Measurements from ENCODE around the gene TRAPPC11. TPM values are rescaled to one million over a fixed set of nuclear protein-coding genes. Genes with fewer than 3 reads are reported as not detected.

Gene TRAPPC11
- total and polyA plus RNA-seq, 2 of the 13 experiments (the other 11 are each of a cell fraction or from before 2014, with no cell fraction given): 18.0 to 23.2 TPM

DNA sequence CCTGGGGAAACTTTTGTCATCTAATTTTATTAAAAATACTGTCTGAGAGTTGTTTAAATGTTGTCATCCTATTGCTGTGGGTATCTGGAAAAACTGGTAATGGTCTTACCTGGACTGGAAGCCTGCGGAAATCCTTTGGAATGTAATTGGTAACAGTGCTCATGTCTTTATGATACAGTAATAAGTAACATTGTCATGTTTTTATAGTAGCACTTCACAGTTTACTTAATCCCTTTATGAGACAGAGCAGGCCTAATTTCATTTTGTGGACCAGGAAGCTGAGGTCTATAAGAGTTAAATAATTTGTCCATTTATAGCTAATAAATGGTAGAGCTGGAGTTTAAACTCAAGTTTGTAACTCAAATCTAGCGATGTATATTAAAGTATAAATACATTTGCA, 88.3 kb downstream of the TRAPPC11 start (continued):
- TF ChIP-seq, protein P1, sequence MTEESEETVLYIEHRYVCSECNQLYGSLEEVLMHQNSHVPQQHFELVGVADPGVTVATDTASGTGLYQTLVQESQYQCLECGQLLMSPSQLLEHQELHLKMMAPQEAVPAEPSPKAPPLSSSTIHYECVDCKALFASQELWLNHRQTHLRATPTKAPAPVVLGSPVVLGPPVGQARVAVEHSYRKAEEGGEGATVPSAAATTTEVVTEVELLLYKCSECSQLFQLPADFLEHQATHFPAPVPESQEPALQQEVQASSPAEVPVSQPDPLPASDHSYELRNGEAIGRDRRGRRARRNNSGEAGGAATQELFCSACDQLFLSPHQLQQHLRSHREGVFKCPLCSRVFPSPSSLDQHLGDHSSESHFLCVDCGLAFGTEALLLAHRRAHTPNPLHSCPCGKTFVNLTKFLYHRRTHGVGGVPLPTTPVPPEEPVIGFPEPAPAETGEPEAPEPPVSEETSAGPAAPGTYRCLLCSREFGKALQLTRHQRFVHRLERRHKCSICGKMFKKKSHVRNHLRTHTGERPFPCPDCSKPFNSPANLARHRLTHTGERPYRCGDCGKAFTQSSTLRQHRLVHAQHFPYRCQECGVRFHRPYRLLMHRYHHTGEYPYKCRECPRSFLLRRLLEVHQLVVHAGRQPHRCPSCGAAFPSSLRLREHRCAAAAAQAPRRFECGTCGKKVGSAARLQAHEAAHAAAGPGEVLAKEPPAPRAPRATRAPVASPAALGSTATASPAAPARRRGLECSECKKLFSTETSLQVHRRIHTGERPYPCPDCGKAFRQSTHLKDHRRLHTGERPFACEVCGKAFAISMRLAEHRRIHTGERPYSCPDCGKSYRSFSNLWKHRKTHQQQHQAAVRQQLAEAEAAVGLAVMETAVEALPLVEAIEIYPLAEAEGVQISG (CRISPR knock-in tag; IDR thresholded peaks at IDR 0.05): no peak
- TF ChIP-seq U2AF2 (IDR thresholded peaks at IDR 0.05; ENCODE audit: low read depth, low read length): no peak
- TF ChIP-seq, protein P2, sequence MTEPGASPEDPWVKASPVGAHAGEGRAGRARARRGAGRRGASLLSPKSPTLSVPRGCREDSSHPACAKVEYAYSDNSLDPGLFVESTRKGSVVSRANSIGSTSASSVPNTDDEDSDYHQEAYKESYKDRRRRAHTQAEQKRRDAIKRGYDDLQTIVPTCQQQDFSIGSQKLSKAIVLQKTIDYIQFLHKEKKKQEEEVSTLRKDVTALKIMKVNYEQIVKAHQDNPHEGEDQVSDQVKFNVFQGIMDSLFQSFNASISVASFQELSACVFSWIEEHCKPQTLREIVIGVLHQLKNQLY (CRISPR knock-in tag; IDR thresholded peaks at IDR 0.05): no peak
- TF ChIP-seq, protein P3, sequence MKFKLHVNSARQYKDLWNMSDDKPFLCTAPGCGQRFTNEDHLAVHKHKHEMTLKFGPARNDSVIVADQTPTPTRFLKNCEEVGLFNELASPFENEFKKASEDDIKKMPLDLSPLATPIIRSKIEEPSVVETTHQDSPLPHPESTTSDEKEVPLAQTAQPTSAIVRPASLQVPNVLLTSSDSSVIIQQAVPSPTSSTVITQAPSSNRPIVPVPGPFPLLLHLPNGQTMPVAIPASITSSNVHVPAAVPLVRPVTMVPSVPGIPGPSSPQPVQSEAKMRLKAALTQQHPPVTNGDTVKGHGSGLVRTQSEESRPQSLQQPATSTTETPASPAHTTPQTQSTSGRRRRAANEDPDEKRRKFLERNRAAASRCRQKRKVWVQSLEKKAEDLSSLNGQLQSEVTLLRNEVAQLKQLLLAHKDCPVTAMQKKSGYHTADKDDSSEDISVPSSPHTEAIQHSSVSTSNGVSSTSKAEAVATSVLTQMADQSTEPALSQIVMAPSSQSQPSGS (CRISPR knock-in tag; IDR thresholded peaks at IDR 0.05): no peak

DNA sequence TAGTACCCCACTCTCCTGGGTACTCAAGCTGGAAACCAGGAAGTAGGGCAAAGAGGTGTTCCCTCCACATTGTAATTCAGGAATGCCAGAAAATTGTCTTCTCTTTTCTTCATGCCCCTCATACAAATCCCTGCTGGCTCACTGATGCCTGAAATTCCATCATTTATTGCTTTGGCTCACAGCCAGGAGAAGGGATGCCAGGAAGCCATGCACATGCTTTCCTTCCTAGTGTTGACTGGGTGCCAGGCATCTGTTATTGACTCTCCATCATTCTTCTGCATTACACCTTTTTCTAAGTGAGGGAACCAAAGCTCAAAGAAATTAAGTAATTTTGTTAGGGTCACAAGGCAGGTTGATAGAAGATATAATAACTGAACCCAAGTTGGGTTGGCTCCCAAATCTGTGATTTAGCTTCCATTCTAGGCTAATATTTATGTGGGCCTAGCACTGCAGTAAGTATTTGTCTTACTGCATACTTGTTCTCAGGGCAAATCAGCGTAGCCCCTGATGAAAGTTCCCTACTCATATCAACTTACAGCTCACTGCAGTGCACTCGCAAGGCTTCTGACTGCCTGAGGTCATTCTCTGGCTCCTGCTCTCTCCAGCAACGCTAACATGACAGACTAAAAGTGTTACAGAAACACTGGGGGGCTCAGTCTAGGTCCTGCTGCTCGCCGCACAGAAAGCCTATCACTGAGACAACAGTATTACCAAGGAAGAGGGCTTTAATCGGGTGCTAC, 89.0 kb downstream of the TRAPPC11 start:
- no peak for ATAC-seq
- Histone ChIP-seq H4K20me1 (ENCODE audit: insufficient read depth, low read length) (no peaks in the 10 kb centered on the region), H3K4me1 (ENCODE audit: insufficient read depth, low read length) (no peaks in the 10 kb centered on the region), H3K79me2 (ENCODE audit: insufficient read depth, low read length) (no peaks in the 10 kb centered on the region), H2AFZ (ENCODE audit: low read length) (no peak overlapping the region), H3K27me3 (ENCODE audit: control insufficient read depth in 1 of 2, insufficient read depth in 2 of 2, low read length in 2 of 2) (peaks cover 0 to 3% of the 10 kb centered on the region in 2 experiments; a peak in 1 of 5 replicates), H3K36me3 (replicated peaks in 1 of 2; ENCODE audit: control insufficient read depth in 1 of 2, insufficient read depth in 2 of 2, low read length in 2 of 2) (no peaks in the 10 kb centered on the region), H3K4me3 (replicated peaks in 1 of 3; ENCODE audit: insufficient read depth in 1 of 3, low read depth in 2 of 3, low read length in 3 of 3) (no peak overlapping the region), H3K9ac (ENCODE audit: insufficient read depth, low read depth, low read length) (no peak overlapping the region), H3K4me2 (ENCODE audit: low read depth, low read length) (no peak overlapping the region), H3K27ac (ENCODE audit: extremely low read length, insufficient read depth, low read length) (no peak overlapping the region), H3K9me3 (ENCODE audit: low read length) (no peaks in the 10 kb centered on the region)
- no peak for FAIRE-seq
- no peak for DNase-seq (ENCODE audit: low spot score)
- BruUV-seq (replicated peaks): no TSS peak
- WGBS (ENCODE audit: low lambda C conversion rate): 31% methylated on average over 6 of the region's 6 CpGs
- CTCF ChIA-PET (ENCODE audit: low intra/inter-chr PET ratio, low total read pairs): no interaction called here
- POLR2A ChIA-PET: no interaction called here
- in situ Hi-C loops (cut with HindIII; ENCODE audit: extremely low pct_ligation_motif_present, low pct_unique_long_range_greater_than_20kb) (no loop called here), intact Hi-C loops (cut with micrococcal nuclease; ENCODE audit: unreplicated experiment) (no loop called here)
- TF ChIP-seq, protein P4, sequence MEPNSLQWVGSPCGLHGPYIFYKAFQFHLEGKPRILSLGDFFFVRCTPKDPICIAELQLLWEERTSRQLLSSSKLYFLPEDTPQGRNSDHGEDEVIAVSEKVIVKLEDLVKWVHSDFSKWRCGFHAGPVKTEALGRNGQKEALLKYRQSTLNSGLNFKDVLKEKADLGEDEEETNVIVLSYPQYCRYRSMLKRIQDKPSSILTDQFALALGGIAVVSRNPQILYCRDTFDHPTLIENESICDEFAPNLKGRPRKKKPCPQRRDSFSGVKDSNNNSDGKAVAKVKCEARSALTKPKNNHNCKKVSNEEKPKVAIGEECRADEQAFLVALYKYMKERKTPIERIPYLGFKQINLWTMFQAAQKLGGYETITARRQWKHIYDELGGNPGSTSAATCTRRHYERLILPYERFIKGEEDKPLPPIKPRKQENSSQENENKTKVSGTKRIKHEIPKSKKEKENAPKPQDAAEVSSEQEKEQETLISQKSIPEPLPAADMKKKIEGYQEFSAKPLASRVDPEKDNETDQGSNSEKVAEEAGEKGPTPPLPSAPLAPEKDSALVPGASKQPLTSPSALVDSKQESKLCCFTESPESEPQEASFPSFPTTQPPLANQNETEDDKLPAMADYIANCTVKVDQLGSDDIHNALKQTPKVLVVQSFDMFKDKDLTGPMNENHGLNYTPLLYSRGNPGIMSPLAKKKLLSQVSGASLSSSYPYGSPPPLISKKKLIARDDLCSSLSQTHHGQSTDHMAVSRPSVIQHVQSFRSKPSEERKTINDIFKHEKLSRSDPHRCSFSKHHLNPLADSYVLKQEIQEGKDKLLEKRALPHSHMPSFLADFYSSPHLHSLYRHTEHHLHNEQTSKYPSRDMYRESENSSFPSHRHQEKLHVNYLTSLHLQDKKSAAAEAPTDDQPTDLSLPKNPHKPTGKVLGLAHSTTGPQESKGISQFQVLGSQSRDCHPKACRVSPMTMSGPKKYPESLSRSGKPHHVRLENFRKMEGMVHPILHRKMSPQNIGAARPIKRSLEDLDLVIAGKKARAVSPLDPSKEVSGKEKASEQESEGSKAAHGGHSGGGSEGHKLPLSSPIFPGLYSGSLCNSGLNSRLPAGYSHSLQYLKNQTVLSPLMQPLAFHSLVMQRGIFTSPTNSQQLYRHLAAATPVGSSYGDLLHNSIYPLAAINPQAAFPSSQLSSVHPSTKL (CRISPR knock-in tag; IDR thresholded peaks at IDR 0.05): no peak
- no peak for TF ChIP-seq ZFP62 (CRISPR knock-in tag; IDR thresholded peaks at IDR 0.05)
